GM19452 (cell line): ENCODE measurements around the gene KIF16B.

Experiments used
- ATAC-seq: cut with Tn5 transposase; IDR thresholded peaks from one replicate; pipeline ENCODE4 v1.9.1; 2021; ENCODE audit not compliant: unreplicated experiment

The KIF16B gene

DNA sequence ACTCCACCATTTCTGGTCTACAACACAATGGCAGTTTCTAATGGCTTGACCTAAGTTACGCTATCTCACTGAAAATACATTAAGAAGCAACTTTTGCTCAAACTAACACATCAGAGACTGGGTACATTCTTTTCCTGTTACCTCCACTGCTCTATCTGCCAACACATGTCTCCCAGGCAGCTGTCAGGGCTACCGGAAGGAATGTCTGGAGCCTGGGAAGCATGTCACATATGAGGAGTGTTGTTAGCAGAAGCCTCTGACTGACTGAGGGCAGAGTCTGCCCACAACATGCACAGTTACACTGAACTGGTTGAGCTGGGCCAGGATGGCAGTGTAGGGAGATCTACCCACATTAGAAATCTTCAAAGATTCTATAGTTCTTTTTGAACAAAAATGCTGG is 264.5 kb downstream of the KIF16B start:
- ATAC-seq: no peak

DNA sequence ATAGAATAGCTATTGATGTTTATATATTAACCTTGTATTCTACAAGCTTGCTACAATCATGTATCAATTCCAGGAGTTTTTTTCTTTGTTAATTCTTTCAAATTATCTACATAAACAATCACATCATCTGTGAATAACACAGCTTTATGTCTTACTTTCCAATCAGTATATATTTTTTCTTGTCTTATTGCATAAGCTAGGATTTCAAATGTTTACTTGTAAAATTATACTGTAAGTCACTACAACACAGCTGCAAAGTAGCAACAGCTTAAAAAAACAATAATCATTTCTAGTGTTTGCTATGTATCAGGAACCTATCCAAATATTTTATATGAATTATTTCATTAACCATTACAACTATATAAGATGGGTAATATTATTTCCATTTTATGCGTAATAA is 270.4 kb downstream of the KIF16B start:
- no peak for ATAC-seq

DNA sequence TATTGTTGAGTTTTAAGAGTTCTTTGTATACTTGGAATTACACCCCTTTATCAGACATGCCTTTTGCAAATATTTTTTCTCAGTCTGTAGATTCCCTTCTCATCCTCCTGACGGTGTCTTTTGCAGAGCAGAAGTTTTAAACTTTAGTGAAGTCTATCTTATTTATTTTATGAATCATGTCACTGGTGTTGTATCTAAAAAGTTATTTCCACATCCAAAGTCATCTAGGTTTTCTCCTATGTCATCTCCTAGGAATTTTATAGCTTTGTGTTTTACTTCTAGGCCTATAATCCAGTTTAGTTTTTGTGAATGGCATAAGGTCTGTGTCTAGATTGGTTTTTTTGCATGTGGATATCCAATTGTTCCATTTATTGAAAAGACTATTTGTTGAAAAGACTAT is 271.3 kb downstream of the KIF16B start:
- no peak for ATAC-seq

DNA sequence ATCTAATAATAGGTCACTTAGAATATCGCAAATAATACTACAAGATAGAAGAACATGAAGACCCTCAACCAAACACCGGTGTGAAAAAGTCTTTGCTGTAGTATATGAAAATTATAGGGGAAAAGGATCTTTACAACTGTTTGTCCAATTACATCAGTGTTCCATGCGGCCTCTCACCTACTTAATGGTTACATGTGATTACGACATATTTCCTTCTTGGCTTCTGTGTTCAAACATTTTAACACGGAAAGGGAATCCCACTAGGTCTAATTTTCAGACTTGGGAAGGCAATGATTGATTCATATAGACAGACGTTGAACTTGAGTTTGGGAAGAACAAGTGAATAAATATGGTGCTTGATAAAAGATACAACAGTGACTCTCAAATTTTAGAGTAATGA is 273.4 kb downstream of the KIF16B start:
- no peak for ATAC-seq

DNA sequence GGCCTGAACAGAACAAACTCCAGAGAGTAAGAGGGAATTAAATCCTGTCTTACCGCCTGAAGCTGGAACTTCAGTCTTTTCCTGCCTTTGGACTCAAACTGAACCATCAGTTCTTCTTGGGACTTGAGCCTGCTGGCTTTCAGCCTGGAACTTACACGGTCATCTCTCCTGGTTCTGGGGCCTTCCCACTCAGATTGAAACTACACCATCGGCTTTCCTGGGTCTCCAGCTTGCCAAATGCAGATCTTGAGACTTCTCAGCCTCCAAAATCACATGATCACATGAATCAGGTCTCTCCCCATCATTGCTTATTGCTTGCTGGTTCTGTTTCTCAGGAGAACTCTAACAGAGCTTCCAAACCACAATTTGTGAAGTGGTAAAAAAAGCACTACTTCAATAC is 276.3 kb downstream of the KIF16B start:
- no peak for ATAC-seq

DNA sequence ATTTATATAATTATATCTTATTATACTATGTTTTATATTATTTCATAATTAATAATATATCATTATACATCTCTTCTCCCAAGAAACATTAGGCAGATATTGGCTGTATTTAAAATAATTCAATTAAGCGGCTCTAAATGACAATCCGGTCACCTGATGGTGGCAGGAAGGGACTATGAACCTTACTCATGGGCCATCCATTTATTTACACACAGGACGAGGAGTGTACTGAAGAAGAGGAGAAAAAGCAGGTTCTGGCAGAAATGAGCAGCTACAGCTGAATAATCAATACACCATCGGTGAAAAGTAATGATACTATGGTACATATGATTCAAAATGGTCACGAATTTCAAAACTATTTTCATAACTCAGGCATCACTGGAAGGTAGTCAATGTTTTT is 277.7 kb downstream of the KIF16B start:
- ATAC-seq: no peak

- ATAC-seq: no peak
Observed at GRCh38 chr20:16293590-16293989, 279.7 kb downstream of the KIF16B start.

- no peak for ATAC-seq
Observed at GRCh38 chr20:16292226-16292880, 280.9 kb downstream of the KIF16B start.

DNA sequence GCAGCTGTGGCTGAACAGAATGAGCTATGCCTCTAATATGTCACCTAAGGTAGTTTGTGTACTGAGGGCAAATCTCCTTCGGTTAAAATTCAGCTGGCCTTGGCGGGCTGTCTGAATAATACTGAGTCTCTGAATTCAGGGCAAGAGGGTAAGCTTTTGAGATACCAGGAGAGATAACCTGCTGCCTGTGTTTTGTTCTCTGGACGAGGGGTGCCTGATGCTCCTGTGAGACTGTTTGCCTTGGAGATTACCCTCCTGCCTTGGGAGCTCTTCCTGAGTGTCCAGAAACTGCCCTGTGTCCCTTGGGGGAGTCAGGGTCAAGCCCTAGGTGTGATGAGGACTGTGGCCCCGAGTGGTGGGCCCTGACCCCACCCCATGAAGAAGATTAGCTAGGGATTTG is 282.9 kb downstream of the KIF16B start:
- no peak for ATAC-seq

- ATAC-seq: no peak
Observed at GRCh38 chr20:16287776-16288175, 285.5 kb downstream of the KIF16B start.

DNA sequence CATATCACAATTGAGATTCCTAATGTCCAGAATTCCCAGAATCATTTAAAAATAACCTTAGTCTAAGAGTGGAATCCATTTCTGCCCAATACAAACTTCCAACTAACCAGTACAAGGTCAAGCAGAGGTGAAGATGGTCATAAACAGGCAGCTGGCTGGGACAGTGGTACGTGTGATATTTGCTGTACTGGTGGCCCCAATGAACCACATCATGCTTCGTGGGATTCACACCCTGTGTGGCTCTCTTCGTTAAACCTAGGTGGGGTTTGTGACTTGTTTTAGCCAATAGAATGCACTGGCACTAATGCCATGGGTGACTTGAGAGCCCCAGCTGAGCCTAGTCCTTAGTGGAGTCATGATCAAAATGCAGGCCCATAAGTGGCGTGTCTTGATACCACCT is 286.6 kb downstream of the KIF16B start:
- no peak for ATAC-seq

DNA sequence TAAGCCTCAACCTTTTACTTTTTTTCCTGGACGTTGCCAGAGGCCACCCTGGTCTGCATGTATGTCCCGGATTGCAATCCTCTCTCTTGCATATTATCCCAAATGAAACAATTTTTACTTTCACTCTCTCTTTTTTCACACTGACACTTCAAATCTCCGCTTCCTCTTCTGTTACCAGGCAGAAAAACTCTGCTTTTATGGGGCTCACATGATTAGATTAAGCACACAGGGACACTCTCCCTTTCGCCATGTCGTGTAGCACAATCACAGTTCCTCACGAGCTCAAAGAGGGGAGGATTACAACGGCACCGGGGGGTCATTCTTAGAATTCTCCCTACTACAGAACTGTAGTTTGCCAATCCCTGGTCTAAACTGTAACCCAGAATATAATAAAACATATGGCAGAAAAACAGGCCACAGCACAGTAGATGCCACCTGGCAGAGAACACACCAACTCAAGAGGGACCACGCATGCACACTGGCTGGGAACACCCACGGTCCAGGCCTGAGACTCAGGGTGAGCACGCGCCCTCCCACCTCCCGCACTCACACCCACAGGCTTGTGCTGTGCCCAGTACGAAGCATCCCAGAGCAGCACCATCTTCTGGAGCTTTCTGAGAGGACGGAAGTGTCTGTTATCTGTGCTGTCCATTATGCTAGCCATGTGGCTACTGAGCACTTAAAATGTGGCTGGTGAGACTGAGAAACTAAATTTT is 288.7 kb downstream of the KIF16B start:
- no peak for ATAC-seq

DNA sequence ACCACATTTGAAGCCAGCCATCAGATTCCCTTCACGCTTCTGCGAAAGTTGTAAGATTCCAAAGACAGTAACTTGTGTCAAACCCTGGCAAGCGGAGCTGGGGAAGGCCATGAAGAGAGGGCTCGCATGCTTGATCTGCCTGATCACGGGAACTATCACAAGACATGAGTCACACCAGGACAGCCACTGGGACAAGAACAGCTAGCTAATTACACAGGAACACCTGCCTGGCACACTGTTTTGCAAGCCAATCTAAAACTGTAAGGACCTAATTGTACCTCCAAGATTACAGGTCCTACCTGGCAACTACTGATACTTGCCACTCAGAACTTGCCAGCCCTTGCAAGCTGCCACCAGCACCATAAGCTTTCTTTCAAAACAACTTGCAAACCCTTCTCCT is 289.3 kb downstream of the KIF16B start:
- ATAC-seq: no peak

DNA sequence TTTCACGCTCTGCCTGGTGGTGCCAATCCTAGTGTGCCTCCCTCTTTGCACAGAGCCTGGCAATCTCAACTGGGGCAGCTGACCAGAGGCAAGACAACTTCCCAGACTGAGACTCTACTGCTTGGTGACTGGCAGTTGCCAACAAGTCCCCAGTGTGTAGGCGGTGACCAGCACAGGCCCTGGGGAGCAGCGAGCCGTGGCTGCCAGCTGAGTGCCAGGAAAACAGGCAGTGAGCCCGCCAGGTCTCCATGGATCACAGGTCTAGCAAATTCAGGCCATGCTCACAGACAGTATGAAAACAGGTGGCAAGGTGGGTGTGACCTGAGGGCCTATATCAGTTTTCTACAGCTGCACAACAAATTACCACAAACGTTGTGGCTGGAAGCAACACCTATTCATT is 289.9 kb downstream of the KIF16B start:
- no peak for ATAC-seq

GRCh38 chr20:16280219-16280618 is 293.0 kb downstream of the KIF16B start:
- no peak for ATAC-seq

DNA sequence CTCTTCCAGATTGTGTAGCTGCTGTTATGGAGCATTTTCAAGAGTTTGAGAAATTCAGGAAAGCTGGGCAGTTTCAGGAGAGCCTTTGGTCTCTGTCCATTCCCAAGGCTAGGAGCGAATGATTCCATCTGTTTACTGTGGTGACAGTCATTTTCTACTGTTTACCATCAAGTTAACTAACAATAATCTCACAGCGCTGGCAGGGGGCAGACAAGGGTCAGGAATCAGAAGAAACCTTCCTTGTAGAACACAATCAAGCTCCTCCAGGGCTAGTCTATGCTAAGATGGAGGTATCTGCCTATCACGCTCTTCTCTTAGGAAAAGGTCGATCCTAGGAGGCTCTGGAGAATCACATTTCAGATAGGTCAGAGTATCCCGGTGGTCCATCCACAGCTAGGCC is 293.9 kb downstream of the KIF16B start:
- ATAC-seq: no peak

GRCh38 chr20:16273812-16274555 is 299.3 kb downstream of the KIF16B start:
- no peak for ATAC-seq

- no peak for ATAC-seq
Observed at GRCh38 chr20:16272780-16273360, 300.4 kb downstream of the KIF16B start.

GRCh38 chr20:16271450-16271849 is 301.8 kb downstream of the KIF16B start:
- no peak for ATAC-seq

GRCh38 chr20:16270989-16271388 is 302.3 kb downstream of the KIF16B start:
- ATAC-seq: no peak

DNA sequence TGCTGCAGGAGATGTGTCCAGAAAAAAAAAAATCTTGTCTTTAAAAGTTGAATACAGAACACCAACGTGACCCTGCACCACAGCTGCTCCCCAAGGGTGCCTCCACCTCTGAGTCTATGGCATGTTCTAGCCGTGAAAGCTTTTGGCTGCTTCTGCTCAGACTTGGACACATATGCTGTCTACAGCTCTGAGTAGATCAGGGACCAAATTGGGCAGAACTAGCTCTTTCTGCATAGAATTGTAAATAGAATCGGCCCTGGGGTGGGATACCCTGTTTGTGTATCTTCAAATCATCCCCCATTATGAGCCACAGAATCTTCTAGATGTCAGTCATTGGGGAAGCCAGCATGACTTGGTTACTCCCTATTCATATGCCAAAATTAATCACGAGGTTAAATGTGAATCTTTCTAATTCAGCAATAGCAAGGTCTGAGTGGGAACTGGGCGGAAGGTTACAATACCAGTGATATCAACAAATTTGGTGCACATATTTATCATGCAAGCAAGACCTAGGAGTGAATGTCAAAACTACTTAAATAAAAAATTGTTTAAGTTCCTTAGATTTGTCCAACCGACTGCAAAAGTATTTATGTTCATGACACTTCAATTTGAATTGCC is 302.8 kb downstream of the KIF16B start:
- no peak for ATAC-seq
